ENCODE results near the gene PACRG. TPM values are rescaled to one million over a fixed set of nuclear protein-coding genes. Genes with fewer than 3 reads are reported as not detected.

PACRG gene
- total and polyA plus RNA-seq, 4 donors, result 0.47 to 3.8 (median 2.4) TPM

- no peak overlapping the region for H3K9ac ChIP-seq (ENCODE audit: low read depth in 1 of 2, low read length in 2 of 2)
- H3K27me3 ChIP-seq (ENCODE audit: control insufficient read depth in 4 of 4, insufficient read depth in 4 of 4, low read length in 3 of 4), result no peaks in the 10 kb centered on the region
- H3K4me1 ChIP-seq (ENCODE audit: control insufficient read depth in 4 of 4, insufficient read depth in 4 of 4, low read length in 3 of 4), result peaks cover 0 to 12% (median 10%) of the 10 kb centered on the region in 4 donors
- no peak for DNase-seq (ENCODE audit: low spot score)
- 94% methylated on average over 22 of the region's 22 CpGs for WGBS
- no peaks in the 10 kb centered on the region for H3K9me3 ChIP-seq (ENCODE audit: control insufficient read depth in 4 of 4, low read length in 3 of 4)
- no peak overlapping the region for H3K4me3 ChIP-seq (ENCODE audit: low read depth in 1 of 3, low read length in 3 of 3)
- TF ChIP-seq EGR1 (IDR thresholded peaks at IDR 0.05; ENCODE audit: low read depth in 2 of 2) (no peak), JUND (IDR thresholded peaks at IDR 0.05) (no peak), HNF4A (conservative IDR thresholded peaks at IDR 0.05) (no peak), REST (IDR thresholded peaks at IDR 0.05) (no peak), MAX (IDR thresholded peaks at IDR 0.05) (no peak), RAD21 (IDR thresholded peaks at IDR 0.05) (no peak), FOXA1 (IDR thresholded peaks at IDR 0.05) (no peak), HNF4G (IDR thresholded peaks at IDR 0.05) (no peak), CTCF (IDR thresholded peaks at IDR 0.05; ENCODE audit: low read depth, low read length, missing input control) (no peak), FOXA2 (IDR thresholded peaks at IDR 0.05) (no peak), RXRA (IDR thresholded peaks at IDR 0.05) (no peak), ZBTB33 (IDR thresholded peaks at IDR 0.05) (no peak), NR2F2 (IDR thresholded peaks at IDR 0.05) (no peak)
- H3K27ac ChIP-seq (ENCODE audit: low read depth in 1 of 2, low read length in 2 of 2), result no peak overlapping the region
- no peaks in the 10 kb centered on the region for H3K36me3 ChIP-seq (ENCODE audit: control insufficient read depth in 4 of 4, insufficient read depth in 3 of 4, low read depth in 1 of 4, low read length in 3 of 4)
These were observed 437.6 kb downstream of the PACRG start for GRCh38 chr6:163165155-163165910.

GRCh38 chr6:163165922-163166321 is 438.1 kb downstream of the PACRG start:
- no peak overlapping the region for H3K4me3 ChIP-seq (ENCODE audit: low read depth in 1 of 3, low read length in 3 of 3)
- H3K4me1 ChIP-seq (ENCODE audit: control insufficient read depth in 4 of 4, insufficient read depth in 4 of 4, low read length in 3 of 4), result peaks cover 0 to 12% (median 10%) of the 10 kb centered on the region in 4 donors
- no peaks in the 10 kb centered on the region for H3K36me3 ChIP-seq (ENCODE audit: control insufficient read depth in 4 of 4, insufficient read depth in 3 of 4, low read depth in 1 of 4, low read length in 3 of 4)
- no peak for DNase-seq (ENCODE audit: low spot score)
- no peak for TF ChIP-seq NR2F2 (IDR thresholded peaks at IDR 0.05)
- H3K27me3 ChIP-seq (ENCODE audit: control insufficient read depth in 4 of 4, insufficient read depth in 4 of 4, low read length in 3 of 4), result no peaks in the 10 kb centered on the region
- H3K9me3 ChIP-seq (ENCODE audit: control insufficient read depth in 4 of 4, low read length in 3 of 4), result no peaks in the 10 kb centered on the region
- 89% methylated on average over 14 of the region's 14 CpGs for WGBS
- no peak overlapping the region for H3K9ac ChIP-seq (ENCODE audit: low read depth in 1 of 2, low read length in 2 of 2)
- no peak overlapping the region for H3K27ac ChIP-seq (ENCODE audit: low read depth in 1 of 2, low read length in 2 of 2)
